ENCODE measurements around the gene CBX6. TPM values are rescaled to one million over a fixed set of nuclear protein-coding genes. Genes with fewer than 3 reads are reported as not detected.
A peak's percentile ranks its signal among the peaks of the same experiment; 100 is the strongest.

CBX6 gene
- total RNA-seq, 1 experiment from 2014 or later = 31.4 TPM

DNA sequence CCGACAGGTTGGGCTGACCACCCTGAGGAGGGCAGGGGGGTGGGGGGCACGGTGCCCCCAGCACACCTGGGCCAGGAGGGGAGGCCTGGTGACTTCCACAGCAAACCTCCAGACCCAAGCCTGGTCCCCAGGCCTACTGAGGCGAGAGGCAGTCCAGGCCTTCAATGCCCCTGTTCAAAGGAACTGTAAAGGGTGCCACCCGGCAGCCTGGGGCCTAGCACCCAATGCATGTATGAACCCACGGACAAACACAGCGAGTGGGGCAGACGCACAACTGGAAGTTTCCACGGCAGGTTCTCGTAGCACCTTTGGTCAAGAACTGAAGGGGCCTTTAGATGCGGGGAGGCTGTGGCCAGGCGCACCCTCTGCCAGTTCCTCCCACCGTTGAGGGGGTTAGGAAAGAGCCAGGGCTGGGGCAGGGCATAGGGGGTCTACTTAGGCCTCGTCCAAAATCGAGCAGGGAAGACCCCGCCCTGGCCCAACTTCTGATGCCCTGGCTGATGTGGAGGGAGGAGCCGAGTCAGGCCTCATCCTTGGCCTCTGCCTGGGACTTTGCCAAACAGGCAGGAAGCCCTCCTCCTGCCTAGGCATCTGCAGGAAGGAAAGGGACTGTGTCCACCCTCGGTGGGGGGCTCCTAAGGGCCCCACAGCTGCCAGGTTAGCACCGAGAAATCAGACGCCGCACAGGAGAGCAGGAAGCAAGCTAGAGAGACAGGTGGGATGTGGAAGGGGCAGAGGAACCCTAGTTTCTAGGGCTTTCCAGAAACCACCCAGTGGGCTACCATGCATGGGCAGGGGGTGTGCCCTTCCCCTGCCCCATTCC lies 6.6 kb downstream of the CBX6 start:
- H3K4ac ChIP-seq (ENCODE audit: low read depth, low read length) = no peak overlapping the region
- no peak overlapping the region for H3K23ac ChIP-seq (ENCODE audit: insufficient read length, low read depth, low read length)
- H4K5ac ChIP-seq (ENCODE audit: insufficient read length, low read depth, low read length) = no peak overlapping the region
- H2BK5ac ChIP-seq (ENCODE audit: insufficient read length, low read length) = no peak overlapping the region
- no peak overlapping the region for H3K4me2 ChIP-seq (ENCODE audit: insufficient read depth, insufficient read length, low read length)
- no peak overlapping the region for H3K56ac ChIP-seq (ENCODE audit: insufficient read length, low read depth, low read length)
- Mint-ChIP-seq H3K4me3 (no peak overlapping the region), H3K27ac (peak overlapping the region in 1 of 3 experiments; percentile 59; a peak in 1 of 7 replicates), H3K4me1 (peaks cover 32 to 53% of the 10 kb centered on the region in 2 experiments), H3K36me3 (ENCODE audit: insufficient read depth in 1 of 3, low read depth in 3 of 3) (peaks cover 10 to 36% (median 33%) of the 10 kb centered on the region in 3 experiments; a peak in 6 of 7 replicates), H3K27me3 (ENCODE audit: low read depth) (no peaks in the 10 kb centered on the region; the same call in none of the 2 replicates), H3K9me3 (no peaks in the 10 kb centered on the region)
- no peaks in the 10 kb centered on the region for H3K79me1 ChIP-seq (ENCODE audit: insufficient read depth, low read depth, low read length, poor library complexity, severe bottlenecking)
- H3K4me1 ChIP-seq (ENCODE audit: insufficient read depth, low read length) = no peaks in the 10 kb centered on the region; the same call in 1 of the 2 replicates
- H2AFZ ChIP-seq (ENCODE audit: low read length) = no peak overlapping the region
- TF ChIP-seq, protein P1, sequence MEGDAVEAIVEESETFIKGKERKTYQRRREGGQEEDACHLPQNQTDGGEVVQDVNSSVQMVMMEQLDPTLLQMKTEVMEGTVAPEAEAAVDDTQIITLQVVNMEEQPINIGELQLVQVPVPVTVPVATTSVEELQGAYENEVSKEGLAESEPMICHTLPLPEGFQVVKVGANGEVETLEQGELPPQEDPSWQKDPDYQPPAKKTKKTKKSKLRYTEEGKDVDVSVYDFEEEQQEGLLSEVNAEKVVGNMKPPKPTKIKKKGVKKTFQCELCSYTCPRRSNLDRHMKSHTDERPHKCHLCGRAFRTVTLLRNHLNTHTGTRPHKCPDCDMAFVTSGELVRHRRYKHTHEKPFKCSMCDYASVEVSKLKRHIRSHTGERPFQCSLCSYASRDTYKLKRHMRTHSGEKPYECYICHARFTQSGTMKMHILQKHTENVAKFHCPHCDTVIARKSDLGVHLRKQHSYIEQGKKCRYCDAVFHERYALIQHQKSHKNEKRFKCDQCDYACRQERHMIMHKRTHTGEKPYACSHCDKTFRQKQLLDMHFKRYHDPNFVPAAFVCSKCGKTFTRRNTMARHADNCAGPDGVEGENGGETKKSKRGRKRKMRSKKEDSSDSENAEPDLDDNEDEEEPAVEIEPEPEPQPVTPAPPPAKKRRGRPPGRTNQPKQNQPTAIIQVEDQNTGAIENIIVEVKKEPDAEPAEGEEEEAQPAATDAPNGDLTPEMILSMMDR (conservative IDR thresholded peaks at IDR 0.05) = no peak
- H4K8ac ChIP-seq (replicated peaks; ENCODE audit: insufficient read length, low read depth, low read length) = no peak overlapping the region
- H2BK120ac ChIP-seq (ENCODE audit: low read depth, low read length, poor library complexity, severe bottlenecking) = no peak overlapping the region
- no peak overlapping the region for H3K18ac ChIP-seq (ENCODE audit: insufficient read length, low read depth, low read length)
- H2AK5ac ChIP-seq (ENCODE audit: insufficient read length, low read length) = no peak overlapping the region
- no peak overlapping the region for H2BK20ac ChIP-seq (ENCODE audit: low read depth, low read length, poor library complexity, severe bottlenecking)
- no CpG with 5 or more reads among the region's 20 CpGs for WGBS (ENCODE audit: extremely low coverage, insufficient read length, low lambda C conversion rate)
- H3K14ac ChIP-seq (ENCODE audit: insufficient read depth, low read length) = no peak overlapping the region; the same call in 1 of the 2 replicates
- peak; percentile 27 for DNase-seq
- peaks cover 3% of the 10 kb centered on the region for H3K23me2 ChIP-seq (ENCODE audit: insufficient read length, low read depth, low read length, poor library complexity, severe bottlenecking)
- no peaks in the 10 kb centered on the region for H3K27me3 ChIP-seq (ENCODE audit: insufficient read depth, low read length)
- no peak overlapping the region for H3K27ac ChIP-seq (ENCODE audit: insufficient read length, low read depth, low read length)
- no peak overlapping the region for H3K9ac ChIP-seq (ENCODE audit: extremely low read depth, insufficient read length, low read length)
- no peaks in the 10 kb centered on the region for H3K9me3 ChIP-seq (ENCODE audit: control insufficient read depth, low read depth, low read length)
- H4K20me1 ChIP-seq (ENCODE audit: control insufficient read depth, insufficient read depth, insufficient read length) = no peaks in the 10 kb centered on the region
- H3K79me2 ChIP-seq (ENCODE audit: insufficient read depth, low read length) = no peaks in the 10 kb centered on the region
- no peak overlapping the region for H2BK15ac ChIP-seq (ENCODE audit: low read depth, low read length)
- H4K91ac ChIP-seq (ENCODE audit: insufficient read length, low read depth, low read length) = peak overlapping the region; percentile 86
- no peak overlapping the region for H3T11ph ChIP-seq (ENCODE audit: low read length)
- H2BK12ac ChIP-seq (ENCODE audit: insufficient read length, low read depth, low read length) = no peak overlapping the region
